Globus pallidus (tissue), 1 donor: Measurements from ENCODE around the gene TPBGL.

ENCODE experiments used
- DNase-seq: peaks from one replicate; pipeline ENCODE4 v3.0.0-alpha.2; 2015; ENCODE audit warnings: low spot score

TPBGL gene

DNA sequence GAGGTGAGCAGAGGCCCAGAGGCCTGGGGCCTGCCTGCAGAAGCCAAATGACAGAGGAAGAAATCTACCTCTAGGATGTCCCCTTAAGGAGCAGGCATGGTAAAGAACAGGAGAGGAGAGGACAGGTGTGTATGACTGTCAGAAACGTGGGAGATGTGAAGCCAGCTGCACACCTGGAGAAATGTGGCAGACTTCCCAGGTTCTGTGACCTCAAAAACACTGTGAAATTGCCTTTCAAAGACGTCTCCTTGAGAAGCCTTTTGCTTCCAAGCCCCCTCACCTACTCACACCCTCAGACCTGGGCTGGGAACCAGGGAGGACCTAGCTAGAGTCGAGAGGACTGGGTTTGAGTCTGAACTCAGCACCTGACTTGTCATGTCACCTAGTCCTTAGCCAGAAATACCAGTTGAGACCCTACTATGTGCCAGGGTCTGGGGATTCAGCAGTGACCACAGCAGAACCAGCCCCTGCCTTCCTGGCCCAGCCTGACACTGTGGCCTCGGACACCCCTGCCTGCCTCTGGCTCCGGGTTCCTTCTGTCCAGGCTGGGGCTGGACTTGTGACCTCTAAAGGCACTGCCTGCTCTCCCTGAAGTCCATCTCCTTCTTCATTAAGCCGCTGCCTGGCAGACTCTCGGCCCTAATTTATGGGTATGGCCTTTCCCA lies 5.6 kb downstream of the TPBGL start:
- no peak for DNase-seq

GRCh38 chr11:75246671-75247350 lies 6.2 kb downstream of the TPBGL start:
- DNase-seq, result no peak

GRCh38 chr11:75248924-75249256 lies 8.3 kb downstream of the TPBGL start:
- no peak for DNase-seq

DNA sequence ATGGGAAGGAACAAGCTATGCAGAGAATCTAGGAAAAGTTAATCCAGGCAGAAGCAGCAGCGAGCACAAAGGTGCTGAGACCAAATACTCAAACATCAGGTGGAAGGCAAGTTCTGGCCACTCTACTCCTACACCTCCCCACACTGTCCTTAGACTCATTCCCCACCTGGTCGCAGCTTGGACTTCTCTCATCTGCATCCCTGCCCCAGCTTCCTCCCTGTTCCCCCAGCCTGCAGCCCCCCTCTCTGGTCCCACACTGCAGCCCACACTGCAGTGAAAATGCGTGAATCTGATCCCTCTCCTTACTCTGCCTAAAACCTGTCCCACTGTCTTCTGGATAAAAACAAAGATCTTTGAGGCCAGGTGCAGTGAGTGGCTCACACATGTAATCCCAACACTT lies 9.1 kb downstream of the TPBGL start:
- DNase-seq, result no peak

DNA sequence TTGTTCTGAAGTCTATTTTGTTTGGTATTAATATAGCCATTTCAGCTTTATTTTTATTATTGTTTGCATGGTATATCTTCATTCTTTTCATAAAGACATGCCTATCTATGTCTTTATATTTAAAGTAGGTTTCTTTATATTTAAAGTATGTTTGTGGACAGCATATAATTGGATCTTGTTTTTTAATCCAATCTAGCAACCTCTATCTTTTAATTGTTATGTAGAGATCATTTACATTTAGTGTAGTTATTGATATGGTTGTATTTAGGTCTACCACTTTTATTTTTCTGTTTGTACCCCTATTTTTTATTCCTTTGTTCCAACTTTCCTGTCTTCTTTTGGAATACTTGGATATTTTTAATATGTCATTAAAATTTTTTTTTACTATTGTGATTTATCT lies 13.8 kb downstream of the TPBGL start:
- no peak for DNase-seq

GRCh38 chr11:75260396-75261170 lies 20.0 kb downstream of the TPBGL start:
- DNase-seq, result no peak

DNA sequence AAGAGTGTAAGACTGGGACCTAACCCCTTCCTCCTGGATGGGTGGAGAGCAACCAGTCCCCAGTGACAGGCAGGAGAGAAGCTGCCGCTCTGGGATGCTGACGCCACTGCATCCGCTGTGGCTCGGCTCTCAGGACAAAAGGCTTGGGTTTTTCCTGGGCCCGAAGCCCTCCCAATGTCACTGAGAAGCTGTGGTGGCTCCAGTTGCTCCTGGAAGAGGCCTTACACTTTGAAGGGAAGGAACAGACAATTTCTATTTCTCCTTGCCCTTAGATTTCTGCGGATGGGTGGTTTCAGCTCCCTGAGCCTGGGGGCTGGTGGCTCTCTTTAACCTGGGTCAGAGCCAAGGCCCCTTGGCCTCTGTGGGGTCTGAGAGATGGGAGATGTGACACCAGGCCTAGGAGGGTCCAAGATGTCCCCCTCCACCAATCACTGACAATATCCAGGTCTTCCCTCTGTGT lies 21.4 kb downstream of the TPBGL start:
- no peak for DNase-seq

- DNase-seq, result no peak
These were observed 21.9 kb downstream of the TPBGL start for GRCh38 chr11:75262436-75262835.

DNA sequence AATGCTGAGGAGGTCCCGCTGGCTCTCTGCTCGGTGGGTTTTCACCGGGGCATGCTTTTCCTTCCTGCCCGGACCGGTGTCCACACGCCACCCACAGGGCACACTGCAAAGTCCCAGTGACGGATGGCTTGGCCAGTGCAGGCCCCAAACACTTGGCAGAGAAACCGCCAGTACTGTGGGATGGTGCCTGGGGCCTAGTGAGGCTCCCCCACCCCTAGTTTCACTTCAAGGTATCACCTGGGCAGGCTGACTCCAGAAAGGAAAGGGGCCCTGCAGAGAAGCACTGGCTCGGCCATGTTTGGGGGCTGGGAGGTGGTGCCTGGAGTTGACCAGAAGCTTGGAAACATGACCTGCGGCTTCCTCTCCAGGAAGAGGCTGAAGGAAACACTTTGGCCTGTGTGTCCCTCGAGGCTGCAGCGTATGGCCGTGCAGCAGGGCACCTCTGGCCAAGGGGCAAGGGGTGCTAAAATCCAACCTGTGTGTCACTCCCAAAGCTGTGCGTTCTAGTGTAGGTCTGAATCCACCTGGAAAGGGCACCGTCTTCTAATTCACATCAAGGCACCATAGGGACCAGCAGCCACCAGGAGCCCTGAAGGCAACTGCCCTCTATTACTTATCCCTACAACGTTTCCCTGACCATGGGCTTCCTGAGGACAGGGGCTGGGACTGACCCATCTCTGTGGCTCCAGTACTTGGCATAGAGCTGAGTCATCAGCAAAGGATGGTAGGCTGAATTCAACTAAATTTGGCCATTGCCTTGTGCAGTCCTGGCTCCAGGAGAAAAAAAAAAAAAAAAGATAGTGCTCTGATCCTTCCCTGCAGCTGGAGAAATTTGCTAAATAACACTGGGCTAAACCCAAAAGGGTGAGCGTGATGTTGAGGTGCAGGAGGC lies 22.6 kb downstream of the TPBGL start:
- DNase-seq, result no peak

- no peak for DNase-seq
These were observed 23.4 kb downstream of the TPBGL start for GRCh38 chr11:75263944-75264349.

GRCh38 chr11:75264356-75264755 lies 23.8 kb downstream of the TPBGL start:
- no peak for DNase-seq

- no peak for DNase-seq
These were observed 24.4 kb downstream of the TPBGL start for GRCh38 chr11:75264971-75265370.

DNA sequence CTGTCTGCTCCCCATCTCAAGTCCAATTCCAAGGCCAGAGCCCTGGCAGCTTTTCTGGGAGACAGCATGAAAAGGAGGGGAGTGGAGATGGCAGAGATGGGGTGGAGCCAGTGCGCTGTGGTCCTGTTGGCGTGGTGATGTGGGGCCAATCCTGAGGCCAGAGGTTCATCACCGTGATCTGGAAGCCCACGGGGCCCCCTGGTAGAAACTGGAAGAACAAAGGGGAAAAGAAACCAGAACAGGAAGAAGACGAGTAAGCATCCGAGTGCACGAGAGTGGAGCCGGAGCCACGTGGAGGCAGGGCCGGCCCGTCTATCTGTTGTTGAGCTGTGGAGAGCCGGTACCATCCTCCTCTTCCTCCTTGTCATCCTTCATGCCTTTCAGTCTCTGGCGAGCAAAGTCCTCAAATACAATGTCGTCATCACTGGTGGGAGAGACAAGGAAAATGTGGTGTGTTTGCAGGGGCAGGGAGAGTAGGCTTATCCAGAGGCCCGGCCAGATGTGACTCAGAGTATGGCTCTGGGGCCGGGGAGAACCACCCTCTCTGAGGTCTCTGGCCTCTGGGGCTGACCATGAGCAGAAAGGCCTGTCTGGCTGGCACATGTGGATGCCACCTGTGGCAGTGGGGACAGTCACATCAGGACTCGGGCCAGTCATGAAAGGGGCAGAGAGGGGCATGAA lies 25.4 kb downstream of the TPBGL start:
- no peak for DNase-seq

- DNase-seq, result no peak
These were observed 26.8 kb downstream of the TPBGL start for GRCh38 chr11:75267171-75267970.

DNA sequence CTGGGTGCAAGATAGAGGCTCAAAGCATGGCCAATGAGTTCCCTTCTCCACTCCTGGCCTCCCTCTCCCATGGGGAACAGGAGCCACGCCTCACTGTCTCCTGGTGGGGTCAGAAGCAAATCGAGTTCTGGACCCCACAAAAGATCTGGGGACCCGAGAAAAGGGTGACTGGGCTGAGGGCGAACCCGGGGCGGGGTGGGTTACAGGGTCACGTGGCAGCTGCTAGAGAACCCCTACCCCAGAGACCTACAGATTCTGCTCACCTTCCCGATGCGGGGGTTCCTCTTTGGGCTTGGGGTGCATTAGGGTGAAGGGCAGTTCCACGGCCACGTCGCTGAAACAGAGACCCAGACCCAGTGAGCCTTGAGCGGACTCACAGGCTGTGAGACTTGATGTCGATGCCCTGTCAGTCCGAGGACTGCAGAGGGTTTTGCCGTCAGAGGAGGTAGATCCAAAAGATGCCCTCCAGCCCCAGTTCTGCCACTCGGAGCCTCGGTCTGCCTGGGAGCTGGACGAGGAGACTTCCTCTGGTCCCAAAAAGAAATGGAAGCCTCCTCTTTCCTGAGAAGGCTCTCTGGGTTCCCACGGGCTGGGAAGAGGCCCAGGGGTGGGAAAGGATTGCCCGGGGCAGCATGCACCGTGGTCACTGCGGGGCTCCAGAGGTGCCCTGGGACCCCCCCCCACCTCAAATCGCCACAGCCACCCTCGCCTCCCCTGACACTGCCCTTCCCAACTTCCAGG lies 28.2 kb downstream of the TPBGL start:
- no peak for DNase-seq

GRCh38 chr11:75269367-75269660 lies 28.7 kb downstream of the TPBGL start:
- DNase-seq, result no peak

- no peak for DNase-seq
These were observed 29.3 kb downstream of the TPBGL start for GRCh38 chr11:75269896-75270295.

- no peak for DNase-seq
These were observed 30.4 kb downstream of the TPBGL start for GRCh38 chr11:75270896-75271418.

- no peak for DNase-seq
These were observed 31.2 kb downstream of the TPBGL start for GRCh38 chr11:75271730-75272129.

GRCh38 chr11:75272391-75272790 lies 31.8 kb downstream of the TPBGL start:
- DNase-seq, result no peak
